HG03460 (cell line): ENCODE results near the gene PEMT.
"Not testable (repeated sequence)": the region's sequence is repeated elsewhere in the genome, so short reads cannot be mapped to it uniquely, and the experiment has no call there.

Experiments
- ATAC-seq: cut with Tn5 transposase; IDR thresholded peaks from one replicate; pipeline ENCODE4 v1.9.1; 2021; ENCODE audit not compliant: unreplicated experiment

Gene PEMT

DNA sequence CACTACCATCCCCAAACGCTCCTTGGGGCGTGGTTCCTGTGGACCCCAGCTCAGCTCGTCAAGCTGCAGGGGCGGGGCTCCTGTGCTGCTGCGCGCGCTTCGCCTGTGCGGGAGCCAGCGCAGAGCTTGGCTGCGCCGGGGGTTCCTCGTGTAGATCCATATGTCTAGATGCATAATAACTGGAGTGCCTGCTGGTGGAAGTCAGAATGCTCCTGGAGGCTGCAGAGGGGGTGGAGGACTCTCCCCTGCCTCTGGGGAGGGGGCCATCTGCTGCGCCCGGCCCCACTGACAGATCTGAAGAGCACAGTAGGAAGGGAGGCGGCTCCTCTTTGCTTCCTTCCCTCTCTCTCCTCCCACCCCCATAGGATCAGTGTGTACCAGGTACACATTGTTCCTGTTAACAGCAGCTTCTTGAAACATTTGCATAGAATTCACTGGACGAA, 99.9 kb downstream of the PEMT start:
- no peak for ATAC-seq

- no peak for ATAC-seq
Observed at GRCh38 chr17:17491031-17491471, 100.5 kb downstream of the PEMT start.

DNA sequence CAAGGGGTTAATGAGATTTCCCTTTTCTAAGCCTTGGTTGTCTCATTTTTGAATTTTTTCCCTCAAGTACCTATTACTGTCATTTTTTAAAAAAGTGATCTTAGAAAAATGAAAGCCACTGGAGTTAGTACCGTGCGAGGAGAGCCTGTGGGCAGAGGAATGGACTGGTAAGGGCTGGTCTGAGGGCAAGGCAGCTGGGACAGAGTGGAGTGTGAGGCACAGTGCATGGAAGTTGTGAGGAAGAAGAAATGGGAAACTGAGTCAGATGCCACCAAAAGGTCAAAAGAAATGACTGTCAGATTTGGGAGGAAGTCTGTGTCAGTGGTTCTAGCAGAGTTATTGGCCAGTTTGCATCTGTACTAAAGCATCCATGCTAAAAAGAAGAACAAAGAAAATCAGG, 103.5 kb downstream of the PEMT start:
- ATAC-seq = no peak

DNA sequence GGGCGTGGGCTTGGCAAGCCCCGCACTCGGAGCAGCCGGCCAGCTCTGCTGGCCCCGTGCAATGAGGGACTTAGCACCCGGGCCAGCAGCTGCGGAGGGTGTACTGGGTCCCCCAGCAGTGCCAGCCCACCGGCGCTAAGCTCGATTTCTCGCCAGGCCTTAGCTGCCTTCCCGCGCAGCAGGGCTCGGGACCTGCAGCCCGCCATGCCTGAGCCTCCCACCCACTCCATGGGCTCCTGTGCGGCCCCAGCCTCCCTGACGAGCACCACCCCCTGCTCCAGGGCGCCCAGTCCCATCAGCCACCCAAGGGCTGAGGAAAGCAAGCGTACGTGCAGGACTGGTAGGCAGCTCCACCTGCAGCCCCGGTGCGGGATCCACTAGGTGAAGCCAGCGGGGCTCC, 105.1 kb downstream of the PEMT start:
- not testable (repeated sequence) for ATAC-seq

DNA sequence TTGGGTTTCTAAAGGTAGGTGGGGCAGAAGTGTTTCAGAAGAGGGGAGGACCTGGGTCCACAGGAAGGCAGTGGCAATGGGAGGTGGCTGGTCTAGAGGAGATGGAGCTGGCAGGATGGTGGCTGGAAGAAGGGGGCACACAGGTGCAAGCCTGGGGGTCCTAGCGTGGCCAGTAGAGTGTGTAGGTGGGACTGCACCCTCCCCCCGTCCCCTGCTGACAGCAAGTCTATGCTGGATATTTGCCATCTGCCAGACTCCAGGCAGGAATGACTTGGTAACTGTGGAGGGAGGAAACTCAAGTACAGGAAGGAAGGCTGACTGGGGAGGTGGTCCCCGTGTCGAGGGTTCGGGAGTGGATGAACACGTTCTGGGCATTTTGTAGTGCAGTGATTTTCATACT, 106.1 kb downstream of the PEMT start:
- no peak for ATAC-seq

DNA sequence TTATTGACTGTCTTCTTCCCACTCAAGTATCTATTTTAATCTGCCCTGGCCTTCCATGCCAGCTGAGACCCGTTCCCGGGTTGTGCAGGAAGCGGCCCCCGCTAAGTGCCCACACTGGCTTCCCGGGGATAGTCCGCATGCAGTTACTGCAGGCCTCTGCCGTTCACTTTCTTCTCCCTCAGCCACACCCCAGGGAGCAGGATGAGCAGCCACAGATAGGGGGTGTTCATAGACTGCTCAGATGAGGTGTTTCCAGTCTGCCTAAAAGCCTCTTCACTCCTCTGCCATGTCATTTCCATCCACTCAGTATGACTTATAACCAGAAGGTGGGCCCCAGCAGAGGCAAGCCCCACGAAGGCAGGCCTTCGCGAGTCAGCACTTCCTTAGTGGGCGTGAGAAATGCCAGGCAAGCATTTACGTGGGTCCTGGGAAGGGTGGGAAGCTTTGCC, 107.0 kb downstream of the PEMT start:
- no peak for ATAC-seq

GRCh38 chr17:17481860-17482259, 109.6 kb downstream of the PEMT start:
- no peak for ATAC-seq

- ATAC-seq = no peak
Observed at GRCh38 chr17:17480593-17481148, 110.8 kb downstream of the PEMT start.

GRCh38 chr17:17479209-17479608, 112.3 kb downstream of the PEMT start:
- no peak for ATAC-seq

- peak; percentile 84 for ATAC-seq
Observed at GRCh38 chr17:17476865-17477467, 114.5 kb downstream of the PEMT start, which contains the start of gene MED9. Gene MED9, plus strand, starts transcription at chr17:17477000. Its CDS starts 42 bp downstream, at chr17:17477042.

- ATAC-seq = no peak
Observed at GRCh38 chr17:17474341-17474740, 117.2 kb downstream of the PEMT start.

- no peak for ATAC-seq
Observed at GRCh38 chr17:17472333-17472920, 119.1 kb downstream of the PEMT start.

GRCh38 chr17:17469996-17470395, 121.5 kb downstream of the PEMT start:
- no peak for ATAC-seq

DNA sequence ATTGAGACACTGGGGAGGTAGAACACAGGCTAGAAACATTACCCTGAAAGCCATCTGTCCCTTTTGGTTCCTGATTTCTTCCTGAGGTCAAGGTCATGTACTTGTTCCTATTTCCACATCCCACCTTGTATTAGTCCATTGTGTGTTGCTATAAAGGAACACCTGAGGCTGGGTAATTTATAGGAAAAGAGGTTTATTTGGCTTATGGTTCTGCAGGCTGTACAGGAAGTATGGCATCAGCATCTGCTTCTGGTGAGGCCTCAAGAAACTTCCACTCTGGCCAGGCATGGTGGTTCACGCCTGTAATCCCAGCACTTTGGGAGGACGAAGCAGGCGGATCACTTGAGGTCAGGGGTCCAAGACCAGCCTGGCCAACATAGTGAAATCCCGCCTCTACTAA, 122.2 kb downstream of the PEMT start:
- no peak for ATAC-seq

DNA sequence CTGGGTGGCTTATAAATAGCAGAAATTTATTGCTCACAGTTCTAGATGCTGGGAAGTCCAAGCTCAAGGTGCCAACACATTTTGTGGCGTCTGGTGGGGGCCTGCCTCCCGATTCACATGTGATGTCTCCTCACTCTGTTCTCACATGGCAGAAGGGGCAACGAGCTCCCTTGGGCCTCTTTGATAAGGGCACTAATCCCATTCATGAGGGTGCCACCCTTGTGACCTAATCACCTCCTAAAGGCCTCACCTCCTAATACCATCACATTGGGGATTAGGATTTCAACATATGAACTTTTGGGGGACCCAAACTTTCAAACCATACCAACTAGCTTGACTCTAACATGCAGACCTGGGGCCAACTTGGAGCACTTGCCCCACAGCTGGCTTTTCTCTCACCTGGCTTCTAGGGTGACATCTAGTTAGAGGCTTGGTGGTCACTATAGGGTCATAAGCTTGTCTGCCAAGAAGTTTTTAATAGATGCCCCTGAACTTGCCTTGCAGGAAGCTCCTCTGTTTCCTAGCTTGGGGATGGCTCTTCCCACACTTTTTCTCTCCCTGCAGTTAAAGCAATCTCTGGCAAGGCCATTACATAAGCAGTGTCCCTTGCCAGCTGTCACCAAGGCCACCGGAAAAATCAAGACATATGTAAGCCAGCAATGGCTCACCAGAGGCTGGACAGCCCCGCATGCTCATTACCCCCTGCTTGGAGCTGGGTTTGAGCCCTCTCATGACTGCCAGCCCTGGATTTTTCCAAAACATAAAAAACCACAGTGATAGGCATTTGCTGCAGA, 123.1 kb downstream of the PEMT start:
- ATAC-seq = no peak

DNA sequence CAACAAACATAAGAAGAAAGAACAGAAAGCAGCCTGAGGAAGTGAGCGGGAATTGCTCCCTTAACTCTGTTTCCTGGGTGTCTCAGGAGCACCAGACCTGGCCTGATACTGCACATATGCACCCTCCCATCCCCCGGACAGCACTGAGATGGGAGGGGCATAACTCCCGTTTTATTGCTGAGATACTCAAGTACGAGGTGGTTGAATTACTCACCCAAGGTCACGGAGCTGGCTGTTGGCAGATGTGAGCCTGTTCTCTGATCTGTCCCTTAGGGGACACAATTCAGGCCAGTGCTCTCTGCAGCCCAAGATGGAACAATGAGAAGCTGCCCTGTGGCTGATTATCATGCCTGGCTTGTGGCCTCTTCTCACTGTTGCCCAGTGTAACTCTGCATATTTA, 123.8 kb downstream of the PEMT start:
- ATAC-seq = no peak

DNA sequence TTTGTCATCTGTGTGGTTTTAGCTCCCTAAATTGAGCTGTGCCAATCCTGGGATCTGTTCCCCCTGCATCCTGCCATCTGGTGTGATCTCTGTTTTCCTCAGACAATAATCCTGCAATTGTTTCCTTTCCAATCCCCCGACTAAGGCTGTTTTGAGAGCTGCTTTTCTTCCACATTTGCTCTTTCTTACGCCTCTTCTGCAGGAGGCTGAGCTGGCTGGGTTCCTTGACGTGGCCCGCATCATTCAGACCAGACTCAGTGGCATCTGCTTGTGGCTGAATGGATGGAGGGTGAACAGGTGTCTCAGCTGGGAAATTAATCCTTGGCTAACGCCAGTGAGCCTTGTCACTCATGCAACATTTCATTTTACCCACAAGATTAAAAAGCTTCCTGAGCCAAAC, 124.5 kb downstream of the PEMT start:
- no peak for ATAC-seq

DNA sequence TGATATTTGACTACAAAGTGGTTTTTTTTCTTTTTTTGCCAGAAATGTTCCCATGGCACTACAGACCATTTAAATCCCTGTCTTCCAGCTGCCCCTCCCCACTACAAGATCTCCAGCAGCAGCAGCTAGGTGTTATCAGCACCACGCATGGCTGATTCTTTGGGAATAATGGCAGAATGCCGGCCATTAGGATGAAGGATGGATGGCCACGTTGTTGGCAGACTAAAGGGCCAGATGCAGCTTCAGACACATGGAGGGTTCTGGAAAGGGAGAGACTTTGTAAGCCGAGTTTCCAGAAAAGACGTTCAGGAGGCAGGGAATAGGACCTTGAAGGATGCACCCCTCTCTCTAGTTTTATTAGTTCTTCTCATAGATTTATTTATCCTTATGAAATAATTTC, 125.0 kb downstream of the PEMT start:
- ATAC-seq = no peak

DNA sequence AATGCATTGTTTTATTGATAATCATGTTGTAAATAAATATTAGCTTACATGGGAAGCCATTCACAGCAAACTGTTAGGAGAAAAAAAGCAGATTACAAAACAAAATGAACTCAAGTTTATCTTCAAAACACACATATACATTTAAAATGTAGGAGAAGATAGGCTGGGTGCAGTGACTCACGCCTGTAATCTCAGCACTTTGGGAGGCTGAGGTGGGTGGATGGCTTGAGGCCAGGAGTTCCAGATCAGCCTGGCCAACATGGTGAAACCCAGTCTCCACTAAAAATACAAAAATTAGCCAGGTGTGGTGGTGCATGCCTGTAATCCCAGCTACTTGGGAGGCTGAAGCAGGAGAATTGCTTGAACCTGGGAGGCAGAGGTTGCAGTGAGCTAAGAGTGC, 125.6 kb downstream of the PEMT start:
- not testable (repeated sequence) for ATAC-seq

DNA sequence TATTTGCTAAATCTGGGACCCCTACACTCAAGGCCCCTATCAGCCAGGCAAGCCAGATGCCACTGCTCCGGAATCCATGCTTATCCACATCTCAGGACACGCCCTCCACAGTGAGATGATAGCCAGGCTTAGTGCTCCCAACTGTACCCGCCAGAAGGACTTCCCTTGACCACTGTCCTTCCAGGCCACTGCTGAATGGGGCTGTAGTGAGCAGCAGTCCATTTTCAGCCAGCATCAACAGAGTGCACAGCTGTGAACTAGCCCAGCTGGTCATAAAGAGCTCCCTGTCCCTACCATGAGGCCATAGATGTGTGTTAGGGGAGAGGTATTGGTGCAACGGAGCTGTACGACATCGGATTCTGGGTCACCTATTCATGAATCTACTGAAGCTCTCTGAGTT, 127.7 kb downstream of the PEMT start:
- ATAC-seq = no peak

- ATAC-seq = no peak
Observed at GRCh38 chr17:17462048-17462824, 129.3 kb downstream of the PEMT start.
